Endothelial cell of umbilical vein (primary cell): ENCODE results near the gene RTCB. TPM values are rescaled to one million over a fixed set of nuclear protein-coding genes. Genes with fewer than 3 reads are reported as not detected.

Experiments used
- BruUV-seq: library from RNA; stranded (reverse); fragments of 400-500 nt; replicated peaks from 2 replicates; lab custom pipeline; 2021; lab: Mats Ljungman, UMichigan
- CTCF ChIA-PET: fragments of 300-600, 350-600 bp; sonication (Branson Sonifier 250); formaldehyde crosslinking; loops from one replicate; lab custom pipeline; 2021; ENCODE audit warnings: antibody characterized with exemption, inconsistent platforms; lab: Charles Lee
- POLR2A ChIA-PET: fragments of 300-600, 350-600 bp; sonication (Branson Sonifier 250); formaldehyde crosslinking; loops from one replicate; lab custom pipeline; 2021; ENCODE audit warnings: antibody characterized with exemption, inconsistent platforms; lab: Charles Lee
- DNase-seq: peaks from one replicate; pipeline ENCODE4 v3.0.0-alpha.2; 2011; ENCODE audit warnings: low read depth, low spot score
- FAIRE-seq: peaks from 2 replicates; lab custom pipeline; 2011; peaks lifted over from hg19 to GRCh38; lab: Jason Lieb, UNC
- H2AFZ ChIP-seq: 2 replicates; pipeline ENCODE4 v1.6.0; 2012; ENCODE audit warnings: low read depth, low read length, control low read depth, inconsistent platforms
- H3K27ac ChIP-seq: 2 replicates; pipeline ENCODE4 v1.5.1; 2011; ENCODE audit warnings: low read depth, mild to moderate bottlenecking, control low read depth, low read length, moderate library complexity; ENCODE audit not compliant: insufficient read depth
- H3K27me3 ChIP-seq, 2 experiments: 2 replicates each; pipeline versions ENCODE4 v1.6.0 to v1.6.1; 2011; ENCODE audit warnings: low read length in 2 of 2, mixed read lengths in 1 of 2; ENCODE audit not compliant: control insufficient read depth in 2 of 2, insufficient read depth in 2 of 2
- H3K36me3 ChIP-seq, 2 experiments: 2 replicates in 1 of 2; 3 replicates in 1 of 2; pipeline ENCODE4 v1.5.1; 2011; ENCODE audit warnings: low read length in 2 of 2, mild to moderate bottlenecking in 1 of 2, moderate library complexity in 1 of 2; ENCODE audit not compliant: control insufficient read depth in 2 of 2, insufficient read depth in 2 of 2; ENCODE audit errors: extremely low read depth in 1 of 2
- H3K4me1 ChIP-seq: 3 replicates; pipeline ENCODE4 v1.5.1; 2011; ENCODE audit warnings: mild to moderate bottlenecking, low read length; ENCODE audit not compliant: control insufficient read depth, insufficient read depth; ENCODE audit errors: extremely low read depth
- H3K4me2 ChIP-seq: 2 replicates; pipeline ENCODE4 v1.6.1; 2011; ENCODE audit warnings: low read length, control low read depth, mixed read lengths; ENCODE audit not compliant: insufficient read depth
- H3K4me3 ChIP-seq, 3 experiments: fragments of 200-600 bp in 1 of 3; sonication (generic), shearing (Covaris generic) in 1 of 3; replicated peaks in 1 of 3; 2 replicates each; pipeline ENCODE4 v1.5.1; 2011 to 2016; ENCODE audit warnings: control low read depth in 3 of 3, low read length in 3 of 3, mild to moderate bottlenecking in 2 of 3, inconsistent platforms in 1 of 3, low read depth in 1 of 3, moderate library complexity in 1 of 3; ENCODE audit not compliant: insufficient read depth in 1 of 3
- H3K79me2 ChIP-seq: 2 replicates; pipeline ENCODE4 v1.6.0; 2012; ENCODE audit warnings: low read length, inconsistent platforms; ENCODE audit not compliant: control insufficient read depth, insufficient read depth
- H3K9ac ChIP-seq: replicated peaks from 2 replicates; pipeline ENCODE3; 2011; ENCODE audit warnings: low read length, control low read depth; ENCODE audit not compliant: insufficient read depth; ENCODE audit errors: extremely low read depth
- H3K9me1 ChIP-seq: replicated peaks from 3 replicates; pipeline ENCODE4 v1.6.0; 2011; ENCODE audit warnings: mild to moderate bottlenecking, low read length; ENCODE audit not compliant: control insufficient read depth, insufficient read depth; ENCODE audit errors: extremely low read depth
- H3K9me3 ChIP-seq: replicated peaks from 2 replicates; pipeline ENCODE4 v1.5.1; 2012; ENCODE audit warnings: low read length, inconsistent platforms; ENCODE audit not compliant: control insufficient read depth, insufficient read depth
- H4K20me1 ChIP-seq: replicated peaks from 2 replicates; pipeline ENCODE3; 2011; ENCODE audit warnings: mild to moderate bottlenecking, low read length; ENCODE audit not compliant: control insufficient read depth, insufficient read depth; ENCODE audit errors: extremely low read depth
- EZH2 ChIP-seq: IDR thresholded peaks from 2 replicates; pipeline ENCODE4 v1.6.1; 2012; ENCODE audit warnings: borderline replicate concordance, low read depth, mild to moderate bottlenecking, moderate library complexity, low read length, inconsistent platforms; ENCODE audit not compliant: severe bottlenecking
- FOS ChIP-seq: IDR thresholded peaks from 2 replicates; pipeline ENCODE4 v1.6.1; 2011; ENCODE audit warnings: mild to moderate bottlenecking, low read length, moderate library complexity, borderline replicate concordance; ENCODE audit not compliant: insufficient read depth
- GATA2 ChIP-seq: IDR thresholded peaks from 2 replicates; pipeline ENCODE4 v1.7.0; 2011; ENCODE audit warnings: low read depth, mild to moderate bottlenecking, moderate library complexity, mixed read lengths, low read length; ENCODE audit not compliant: insufficient read length, insufficient read depth
- JUN ChIP-seq: IDR thresholded peaks from 2 replicates; pipeline ENCODE4 v1.6.1; 2011; ENCODE audit warnings: borderline replicate concordance, low read depth; ENCODE audit not compliant: insufficient read length, insufficient read depth
- MYC ChIP-seq: IDR thresholded peaks from one replicate; pipeline ENCODE4 v1.6.1; 2011; ENCODE audit warnings: mild to moderate bottlenecking, low read depth, low read length
- POLR2A ChIP-seq: IDR thresholded peaks from 2 replicates; pipeline ENCODE4 v1.6.1; 2012; ENCODE audit warnings: low read depth, mild to moderate bottlenecking, control low read depth, low read length
- POLR2AphosphoS5 ChIP-seq: IDR thresholded peaks from 2 replicates; pipeline ENCODE4 v1.6.1; 2012; ENCODE audit warnings: low read depth, mild to moderate bottlenecking, control low read depth, low read length, moderate library complexity; ENCODE audit not compliant: insufficient read depth
- dilution Hi-C: fragments of 300-500 bp; cut with MboI; formaldehyde crosslinking; loops from one replicate; pipeline ENCODE4 v1.15.0; 2019; ENCODE audit warnings: low sequenced_read_pairs; ENCODE audit not compliant: extremely low pct_ligation_motif_present
- intact Hi-C: fragments of 100-400 bp; cut with micrococcal nuclease; formaldehyde crosslinking; loops from one replicate; pipeline ENCODE4 v1.10.0; 2022
- polyA plus RNA-seq, 4 experiments: library from polyadenylated mRNA; depleted of rRNA in 3 of 4; stranded (reverse) in 3 of 4; unstranded in 1 of 4; fragments of >200 nt; gene quantifications; 2 replicates each; pipeline versions ENCODE4 v1.2.1 to v1.2.3, GENCODE V29; 2011 to 2012; ENCODE audit warnings: missing spikeins in 1 of 4
- total RNA-seq: library from RNA; stranded (reverse); gene quantifications from 2 replicates; pipeline ENCODE4 v1.2.3, GENCODE V29; 2021
- TF ChIP-seq, protein P1 (sequence below): IDR thresholded peaks from 2 replicates; pipeline ENCODE4 v1.6.1; 2011; ENCODE audit not compliant: insufficient read depth, insufficient read length
- TF ChIP-seq, protein P2 (sequence below), 2 donors: IDR thresholded peaks; 1 replicate in 1 of 2; 2 replicates in 1 of 2; pipeline ENCODE4 v1.5.1; 2011; ENCODE audit warnings: low read length in 2 of 2, mild to moderate bottlenecking in 2 of 2, moderate library complexity in 2 of 2, control low read depth in 1 of 2, inconsistent platforms in 1 of 2, low read depth in 1 of 2; ENCODE audit not compliant: insufficient read depth in 1 of 2; ENCODE audit errors: extremely low read depth in 1 of 2

Gene RTCB
- total and polyA plus RNA-seq, 2 donors (not counting 3 experiments of a cell fraction or from before 2014, with no cell fraction given), result 98.7 to 100 TPM

GRCh38 chr22:32376681-32377080 is 35.4 kb downstream of the RTCB start:
- peaks cover 2 to 3% of the 10 kb centered on the region in 2 experiments for H3K27me3 ChIP-seq
- no peaks in the 10 kb centered on the region for H3K36me3 ChIP-seq
- intact Hi-C loops, result loop anchor here (5.0 kb wide), 2 partner anchors 239 to 274 kb away; no protein-coding TSS in a partner anchor
- dilution Hi-C loops, result no loop called here
- H3K4me3 ChIP-seq, result no peak overlapping the region
- no peaks in the 10 kb centered on the region for H3K9me1 ChIP-seq
- no peaks in the 10 kb centered on the region for H3K4me1 ChIP-seq
- H3K9ac ChIP-seq, result no peak overlapping the region
- no peak overlapping the region for H3K27ac ChIP-seq
- H3K79me2 ChIP-seq, result no peaks in the 10 kb centered on the region
- TF ChIP-seq EZH2, result no peak
- no peak for TF ChIP-seq POLR2AphosphoS5
- no peak for TF ChIP-seq FOS
- no peak for TF ChIP-seq POLR2A
- no peak for TF ChIP-seq GATA2
- TF ChIP-seq MYC, result no peak
- H3K9me3 ChIP-seq, result no peaks in the 10 kb centered on the region
- no peak overlapping the region for H3K4me2 ChIP-seq
- FAIRE-seq (no peak), DNase-seq (no peak)
- ChIA-PET POLR2A (no interaction called here), CTCF (interaction anchor here (0.7 kb wide), 1 partner anchor 399 kb away, joined by 4 read pairs; no protein-coding TSS in a partner anchor)
- BruUV-seq, result no TSS peak
- H4K20me1 ChIP-seq, result no peaks in the 10 kb centered on the region
- no peak overlapping the region for H2AFZ ChIP-seq

DNA sequence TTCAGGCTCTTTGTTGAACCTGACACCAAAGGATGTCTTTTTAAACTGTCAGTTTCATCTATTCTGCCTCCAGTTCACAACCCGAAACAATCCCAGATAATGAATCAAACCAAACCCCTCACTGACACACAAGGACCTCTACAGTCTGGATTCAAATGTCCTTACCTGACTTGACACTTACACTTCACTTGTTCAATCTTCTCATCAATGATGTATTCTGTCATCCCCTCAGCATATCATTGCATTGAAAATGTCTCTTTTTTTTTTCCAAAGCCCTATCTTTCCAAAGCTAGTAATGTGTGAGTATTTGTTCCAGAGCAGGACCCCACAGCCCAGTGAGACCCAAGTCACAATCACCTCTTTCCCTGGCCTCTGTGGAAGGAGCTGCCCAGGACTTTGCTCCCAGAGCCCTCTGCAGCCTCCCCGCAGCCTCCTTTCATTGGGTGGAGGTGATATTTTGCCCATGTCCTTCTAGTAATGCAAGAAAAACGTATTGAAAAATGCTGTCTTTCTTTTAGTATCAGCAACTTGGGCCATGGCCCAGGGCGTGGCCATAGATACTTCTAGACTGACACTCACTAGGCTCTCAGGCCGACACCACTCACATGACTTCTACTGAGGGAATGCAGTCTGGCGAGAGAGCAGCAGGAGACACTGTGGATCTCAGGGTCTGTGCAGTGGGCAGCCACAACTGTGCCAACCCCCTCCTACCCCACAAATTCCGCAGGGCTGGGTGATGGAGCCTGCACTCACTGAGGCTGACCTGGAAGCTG is 36.2 kb downstream of the RTCB start:
- TF ChIP-seq FOS (no peak), JUN (no peak), POLR2AphosphoS5 (no peak), GATA2 (no peak), EZH2 (no peak), MYC (no peak), POLR2A (no peak)
- TF ChIP-seq, protein P1, sequence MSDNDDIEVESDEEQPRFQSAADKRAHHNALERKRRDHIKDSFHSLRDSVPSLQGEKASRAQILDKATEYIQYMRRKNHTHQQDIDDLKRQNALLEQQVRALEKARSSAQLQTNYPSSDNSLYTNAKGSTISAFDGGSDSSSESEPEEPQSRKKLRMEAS, result no peak
- TF ChIP-seq, protein P2, sequence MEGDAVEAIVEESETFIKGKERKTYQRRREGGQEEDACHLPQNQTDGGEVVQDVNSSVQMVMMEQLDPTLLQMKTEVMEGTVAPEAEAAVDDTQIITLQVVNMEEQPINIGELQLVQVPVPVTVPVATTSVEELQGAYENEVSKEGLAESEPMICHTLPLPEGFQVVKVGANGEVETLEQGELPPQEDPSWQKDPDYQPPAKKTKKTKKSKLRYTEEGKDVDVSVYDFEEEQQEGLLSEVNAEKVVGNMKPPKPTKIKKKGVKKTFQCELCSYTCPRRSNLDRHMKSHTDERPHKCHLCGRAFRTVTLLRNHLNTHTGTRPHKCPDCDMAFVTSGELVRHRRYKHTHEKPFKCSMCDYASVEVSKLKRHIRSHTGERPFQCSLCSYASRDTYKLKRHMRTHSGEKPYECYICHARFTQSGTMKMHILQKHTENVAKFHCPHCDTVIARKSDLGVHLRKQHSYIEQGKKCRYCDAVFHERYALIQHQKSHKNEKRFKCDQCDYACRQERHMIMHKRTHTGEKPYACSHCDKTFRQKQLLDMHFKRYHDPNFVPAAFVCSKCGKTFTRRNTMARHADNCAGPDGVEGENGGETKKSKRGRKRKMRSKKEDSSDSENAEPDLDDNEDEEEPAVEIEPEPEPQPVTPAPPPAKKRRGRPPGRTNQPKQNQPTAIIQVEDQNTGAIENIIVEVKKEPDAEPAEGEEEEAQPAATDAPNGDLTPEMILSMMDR (IDR thresholded peaks at IDR 0.05; ENCODE audit: extremely low read depth in 1 of 2, insufficient read depth in 1 of 2, low read depth in 1 of 2, low read length in 2 of 2), result no peak
- FAIRE-seq (no peak), DNase-seq (no peak)
- Histone ChIP-seq H3K4me3 (no peak overlapping the region), H3K9ac (no peak overlapping the region), H3K4me2 (no peak overlapping the region), H3K79me2 (no peaks in the 10 kb centered on the region), H3K9me3 (no peaks in the 10 kb centered on the region), H2AFZ (no peak overlapping the region), H3K27ac (no peak overlapping the region), H4K20me1 (no peaks in the 10 kb centered on the region), H3K9me1 (no peaks in the 10 kb centered on the region), H3K36me3 (no peaks in the 10 kb centered on the region), H3K27me3 (peaks cover 2 to 3% of the 10 kb centered on the region in 2 experiments), H3K4me1 (no peaks in the 10 kb centered on the region)
- dilution Hi-C loops, result no loop called here
- BruUV-seq, result no TSS peak
- POLR2A ChIA-PET, result no interaction called here
- intact Hi-C loops, result loop anchor here (5.0 kb wide), 2 partner anchors 239 to 274 kb away; no protein-coding TSS in a partner anchor
- CTCF ChIA-PET, result no interaction called here
